Measurements from ENCODE around the gene ARGFX.

The ARGFX gene

GRCh38 chr3:121601212-121601812, 33.6 kb downstream of the ARGFX start:
- DNase-seq = no peak

DNA sequence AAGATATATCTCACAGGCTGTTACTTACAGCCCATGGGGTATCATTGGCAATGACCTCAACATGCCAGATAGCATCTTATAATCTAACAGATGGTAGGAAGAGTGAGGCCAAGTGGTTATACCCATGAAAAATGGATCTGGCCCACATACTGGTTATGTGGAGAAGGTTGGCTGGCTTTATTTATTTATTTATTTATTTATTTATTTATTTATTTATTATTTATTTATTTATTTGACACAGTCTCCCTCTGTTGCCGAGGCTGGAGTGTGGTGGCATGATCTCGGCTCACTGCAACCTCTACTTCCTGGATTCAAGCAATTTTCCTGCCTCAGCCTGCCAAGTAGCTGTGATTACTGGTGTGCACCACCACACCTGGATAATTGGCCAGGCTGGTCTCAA, 37.0 kb downstream of the ARGFX start:
- DNase-seq = no peak

GRCh38 chr3:121606106-121606505, 38.4 kb downstream of the ARGFX start:
- no peak for DNase-seq
